H1 (cell line): ENCODE data around the gene UVSSA. TPM values are rescaled to one million over a fixed set of nuclear protein-coding genes. Genes with fewer than 3 reads are reported as not detected.

Experiments used
- BCL11A ChIP-seq, 2 experiments: IDR thresholded peaks; one replicate each; pipeline ENCODE4 v1.6.1; 2011; ENCODE audit warnings: low read depth in 2 of 2, low read length in 2 of 2, mild to moderate bottlenecking in 2 of 2
- CBX5 ChIP-seq: fragments of 300-800, 300-1000 bp; sonication (generic); IDR thresholded peaks from 2 replicates; pipeline ENCODE4 v1.7.1; 2016; ENCODE audit warnings: antibody characterized with exemption, low read length, low read depth
- CHD7 ChIP-seq: fragments of 300-600 bp; sonication (generic); IDR thresholded peaks from 2 replicates; pipeline ENCODE4 v1.7.1; 2012; ENCODE audit warnings: low read length, moderate library complexity, mild to moderate bottlenecking, inconsistent platforms; ENCODE audit not compliant: insufficient replicate concordance
- polyA plus RNA-seq, 7 experiments: library from polyadenylated mRNA; depleted of rRNA in 3 of 7; stranded (reverse) in 5 of 7; unstranded in 2 of 7; fragments of >200 nt in 5 of 7; fragments of 200-250 nt in 2 of 7; gene quantifications; 1 replicate in 5 of 7; 2 replicates in 1 of 7; 4 replicates in 1 of 7; pipeline versions ENCODE4 v1.2.1 to v1.2.3, GENCODE V29; 2011 to 2013; ENCODE audit warnings: missing spikeins in 2 of 7, mixed read lengths in 2 of 7
- total RNA-seq: library from RNA; stranded (reverse); fragmentation: NEBNext Ultra II Directional; extraction: Animal tissue kit (Norgen Biotek cat#: 25700); gene quantifications from 2 replicates; pipeline ENCODE4 v1.2.1, GENCODE V29; 2021

Gene UVSSA
- total and polyA plus RNA-seq, 2 of the 8 experiments (the other 6 are each of a cell fraction or from before 2014, with no cell fraction given), result 14.5 to 19.4 TPM

GRCh38 chr4:1370321-1371124 lies 23.5 kb downstream of the UVSSA start (continued):
- TF ChIP-seq CHD7, result no peak
- no peak for TF ChIP-seq CBX5
- TF ChIP-seq BCL11A (IDR thresholded peaks at IDR 0.05; ENCODE audit: low read depth in 2 of 2, low read length in 2 of 2), result no peak
